IMR-90 (cell line): Measurements from ENCODE around the gene KRTAP4-12. TPM values are rescaled to one million over a fixed set of nuclear protein-coding genes. Genes with fewer than 3 reads are reported as not detected.
A peak's percentile ranks its signal among the peaks of the same experiment; 100 is the strongest.
"Not testable (repeated sequence)": the region's sequence is repeated elsewhere in the genome, so short reads cannot be mapped to it uniquely, and the experiment has no call there.

Experiments
- ATAC-seq: fragments of 200-7000 bp; cut with Tn5 transposase; 2 replicates; pipeline ENCODE4 v1.9.1; 2020; ENCODE audit warnings: low read depth, mild to moderate bottlenecking, moderate library complexity
- BruUV-seq: library from RNA; stranded (reverse); fragments of 400-500 nt; replicated peaks from 2 replicates; lab custom pipeline; 2021; lab: Mats Ljungman, UMichigan
- CTCF ChIA-PET: fragments of 300-600 bp; formaldehyde crosslinking; extraction: SDS; loops from one replicate; lab custom pipeline; 2021; ENCODE audit warnings: antibody characterized with exemption; lab: Yijun Ruan, JAX
- POLR2A ChIA-PET: fragments of 300-600 bp; sonication (Branson Sonifier 250); formaldehyde crosslinking; loops from one replicate; lab custom pipeline; 2022; ENCODE audit warnings: antibody characterized with exemption; ENCODE audit not compliant: unreplicated experiment; lab: Charles Lee
- DNase-seq: peaks from one replicate; pipeline ENCODE4 v3.0.0; 2013
- H2AFZ ChIP-seq: replicated peaks from 2 replicates; pipeline ENCODE3; 2013; ENCODE audit warnings: low read length, mild to moderate bottlenecking; ENCODE audit not compliant: poor library complexity
- H2AK5ac ChIP-seq: 2 replicates; pipeline ENCODE4 v1.6.1; 2013; ENCODE audit warnings: low read depth, low read length, inconsistent platforms
- H2AK9ac ChIP-seq: replicated peaks from 2 replicates; pipeline ENCODE3; 2013; ENCODE audit warnings: mild to moderate bottlenecking, low read depth, low read length, moderate library complexity; ENCODE audit not compliant: poor library complexity
- H2BK120ac ChIP-seq: 2 replicates; pipeline ENCODE4 v1.6.1; 2013; ENCODE audit warnings: low read depth, low read length, inconsistent platforms
- H2BK15ac ChIP-seq: 3 replicates; pipeline ENCODE4 v1.6.1; 2013; ENCODE audit warnings: low read depth, low read length, inconsistent platforms
- H2BK20ac ChIP-seq: 2 replicates; pipeline ENCODE4 v1.6.1; 2013; ENCODE audit warnings: low read depth, mild to moderate bottlenecking, inconsistent platforms, low read length, moderate library complexity
- H2BK5ac ChIP-seq: 2 replicates; pipeline ENCODE4 v1.6.1; 2013; ENCODE audit warnings: mild to moderate bottlenecking, low read depth, low read length, inconsistent platforms; ENCODE audit not compliant: poor library complexity, severe bottlenecking
- H3K14ac ChIP-seq: replicated peaks from 2 replicates; pipeline ENCODE4 v1.6.1; 2013; ENCODE audit warnings: low read depth, low read length, inconsistent platforms
- H3K18ac ChIP-seq: 2 replicates; pipeline ENCODE4 v1.6.1; 2013; ENCODE audit warnings: low read depth, low read length, control low read depth
- H3K23ac ChIP-seq: 2 replicates; pipeline ENCODE4 v1.6.1; 2013; ENCODE audit warnings: low read depth, low read length, inconsistent platforms
- H3K27ac ChIP-seq: 2 replicates; pipeline ENCODE4 v1.5.1; 2013; ENCODE audit warnings: mild to moderate bottlenecking, control low read depth, low read length; ENCODE audit not compliant: insufficient read depth
- H3K27me3 ChIP-seq: 2 replicates; pipeline ENCODE4 v1.6.1; 2013; ENCODE audit warnings: low read length; ENCODE audit not compliant: control insufficient read depth, insufficient read depth
- H3K36me3 ChIP-seq: 2 replicates; pipeline ENCODE4 v1.6.1; 2013; ENCODE audit warnings: low read length, mixed read lengths; ENCODE audit not compliant: control insufficient read depth, insufficient read depth
- H3K4ac ChIP-seq: 2 replicates; pipeline ENCODE4 v1.6.1; 2013; ENCODE audit warnings: low read depth, low read length, inconsistent platforms
- H3K4me1 ChIP-seq: 2 replicates; pipeline ENCODE4 v1.6.1; 2013; ENCODE audit warnings: low read length, mixed read lengths; ENCODE audit not compliant: control insufficient read depth, insufficient read depth
- H3K4me2 ChIP-seq: 2 replicates; pipeline ENCODE4 v1.6.1; 2013; ENCODE audit warnings: low read depth, mild to moderate bottlenecking, control low read depth, low read length, moderate library complexity
- H3K4me3 ChIP-seq: 2 replicates; pipeline ENCODE4 v1.5.1; 2013; ENCODE audit warnings: low read depth, mild to moderate bottlenecking, control low read depth, low read length, moderate library complexity; ENCODE audit not compliant: insufficient read depth
- H3K56ac ChIP-seq: 2 replicates; pipeline ENCODE4 v1.6.1; 2013; ENCODE audit warnings: low read length, inconsistent platforms; ENCODE audit not compliant: insufficient read depth; ENCODE audit errors: extremely low read depth
- H3K79me1 ChIP-seq, 2 experiments: 2 replicates each; pipeline ENCODE4 v1.6.1; 2013; ENCODE audit warnings: low read length in 2 of 2, inconsistent platforms in 1 of 2, low read depth in 1 of 2
- H3K9ac ChIP-seq: 2 replicates; pipeline ENCODE4 v1.6.1; 2013; ENCODE audit warnings: low read depth, low read length, control low read depth
- H3K9me1 ChIP-seq: 2 replicates; pipeline ENCODE4 v1.6.1; 2013; ENCODE audit warnings: low read length, inconsistent platforms; ENCODE audit not compliant: insufficient read depth
- H3K9me3 ChIP-seq: 2 replicates; pipeline ENCODE4 v1.6.1; 2013; ENCODE audit warnings: low read length; ENCODE audit not compliant: control insufficient read depth, insufficient read depth
- H4K20me1 ChIP-seq: 2 replicates; pipeline ENCODE4 v1.6.1; 2013; ENCODE audit warnings: low read length, inconsistent platforms; ENCODE audit not compliant: insufficient read depth
- H4K5ac ChIP-seq: 2 replicates; pipeline ENCODE4 v1.6.1; 2013; ENCODE audit warnings: mild to moderate bottlenecking, low read depth, low read length, control low read depth
- H4K8ac ChIP-seq, 2 experiments: 2 replicates each; pipeline ENCODE4 v1.6.1; 2013; ENCODE audit warnings: low read depth in 2 of 2, low read length in 2 of 2, control low read depth in 1 of 2, inconsistent platforms in 1 of 2
- H4K91ac ChIP-seq: 2 replicates; pipeline ENCODE4 v1.6.1; 2013; ENCODE audit warnings: low read depth, low read length, inconsistent platforms; ENCODE audit not compliant: insufficient read depth
- WGBS, 2 experiments: methylation state at CpG; one replicate each; pipeline versions ENCODE4 v1.1.5 to v1.1.7; 2013; ENCODE audit warnings: missing lambda C conversion rate in 2 of 2; ENCODE audit not compliant: insufficient read length in 1 of 2; ENCODE audit errors: extremely low coverage in 2 of 2; 5-methylcytosine and 5-hydroxymethylcytosine counted together
- dilution Hi-C: fragments of 300-500 bp; cut with HindIII; formaldehyde crosslinking; loops from one replicate; pipeline ENCODE4 v1.14.3; 2018; ENCODE audit warnings: low sequenced_read_pairs; ENCODE audit not compliant: unreplicated experiment
- in situ Hi-C: fragments of 300-500 bp; cut with MboI; formaldehyde crosslinking; loops from 3 replicates; pipeline ENCODE4 v1.14.3; 2019; ENCODE audit warnings: low sequenced_read_pairs, inconsistent platforms, mixed read lengths
- intact Hi-C: fragments of 100-400 bp; cut with micrococcal nuclease; formaldehyde crosslinking; loops from 2 replicates; pipeline ENCODE4 v1.10.0; 2022
- polyA plus RNA-seq, 3 experiments: library from polyadenylated mRNA; depleted of rRNA; stranded (reverse); fragments of >200 nt; gene quantifications; 2 replicates each; pipeline ENCODE4 v1.2.3, GENCODE V29; 2012; ENCODE audit warnings: low replicate concordance in 1 of 3
- total RNA-seq: library from RNA; depleted of rRNA; stranded (reverse); fragments of >200 nt; gene quantifications from 2 replicates; pipeline ENCODE4 v1.2.3, GENCODE V29; 2012

The KRTAP4-12 gene
- total and polyA plus RNA-seq, 2 of the 4 experiments (the other 2 are of a cell fraction): 0.18 to 1.1 TPM

DNA sequence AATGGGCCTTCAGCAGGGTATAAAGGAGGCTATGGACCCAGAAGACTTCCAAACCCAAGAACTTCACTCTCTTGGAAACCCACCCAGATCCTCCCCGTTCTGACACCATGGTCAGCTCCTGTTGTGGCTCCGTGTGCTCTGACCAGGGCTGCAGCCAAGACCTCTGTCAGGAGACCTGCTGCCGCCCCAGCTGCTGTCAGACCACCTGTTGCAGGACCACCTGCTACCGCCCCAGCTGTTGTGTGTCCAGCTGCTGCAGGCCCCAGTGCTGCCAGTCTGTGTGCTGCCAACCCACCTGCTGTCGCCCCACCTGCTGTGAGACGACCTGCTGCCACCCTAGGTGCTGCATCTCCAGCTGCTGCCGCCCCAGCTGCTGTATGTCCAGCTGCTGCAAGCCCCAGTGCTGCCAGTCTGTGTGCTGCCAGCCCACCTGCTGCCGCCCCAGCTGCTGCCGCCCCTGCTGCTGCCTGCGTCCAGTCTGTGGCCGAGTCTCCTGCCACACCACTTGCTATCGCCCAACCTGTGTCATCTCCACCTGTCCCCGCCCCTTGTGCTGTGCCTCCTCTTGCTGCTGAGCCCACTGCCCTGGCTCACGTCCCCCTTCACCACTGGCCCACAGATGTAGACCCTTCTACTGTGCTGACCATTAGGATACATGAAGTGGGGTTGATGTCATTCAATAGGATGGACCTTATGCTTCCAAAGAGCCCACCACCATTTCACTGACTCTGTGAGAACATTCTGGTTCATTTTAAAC lies 39.7 kb downstream of the KRTAP4-12 start, which contains the start of gene KRTAP4-7:
KRTAP4-7 (plus strand) TSS at position 51 of the 757 bp plus-strand sequence; CDS start at position 108, 57 bp downstream.
- ATAC-seq, H4K20me1 ChIP-seq, intact Hi-C loops, H3K4me1 ChIP-seq, H3K27ac ChIP-seq, H3K4me3 ChIP-seq, H3K36me3 ChIP-seq, dilution Hi-C loops, H2AFZ ChIP-seq, H3K9me1 ChIP-seq, H2AK9ac ChIP-seq, DNase-seq, POLR2A ChIA-PET, H3K27me3 ChIP-seq, H3K9ac ChIP-seq, in situ Hi-C loops, BruUV-seq, H3K9me3 ChIP-seq, H3K79me1 ChIP-seq: not testable (repeated sequence)
- Histone ChIP-seq H4K8ac (peak within 1 kb of the TSS; percentile 74 to 79), H4K5ac (peak within 1 kb of the TSS; percentile 42; the same call in 1 of the 2 replicates), H4K91ac (peak within 1 kb of the TSS; percentile 89), H3K4me2 (peak within 1 kb of the TSS; percentile 59; the same call in 1 of the 2 replicates), H2BK15ac (peak within 1 kb of the TSS; percentile 90; the same call in 2 of the 3 replicates), H3K14ac (peak within 1 kb of the TSS; percentile 72), H3K4ac (peak within 1 kb of the TSS; percentile 88), H3K23ac (peak within 1 kb of the TSS; percentile 45; the same call in 1 of the 2 replicates), H2BK120ac (peak within 1 kb of the TSS; percentile 93), H2BK20ac (peak within 1 kb of the TSS; percentile 85), H2BK5ac (peak within 1 kb of the TSS; percentile 95), H3K18ac (peak within 1 kb of the TSS; percentile 69; the same call in 1 of the 2 replicates), H3K56ac (peak within 1 kb of the TSS; percentile 11; the same call in 1 of the 2 replicates), H2AK5ac (peak within 1 kb of the TSS; percentile 96)
- CTCF ChIA-PET: interaction anchor here (0.6 kb wide), 1 partner anchor 10 kb away, joined by 4 read pairs; no protein-coding TSS in a partner anchor
- WGBS, 2 experiments: 60% methylated on average over 1 of the region's 14 CpGs; no CpG with 5 or more reads in 1 of the 2 experiments

DNA sequence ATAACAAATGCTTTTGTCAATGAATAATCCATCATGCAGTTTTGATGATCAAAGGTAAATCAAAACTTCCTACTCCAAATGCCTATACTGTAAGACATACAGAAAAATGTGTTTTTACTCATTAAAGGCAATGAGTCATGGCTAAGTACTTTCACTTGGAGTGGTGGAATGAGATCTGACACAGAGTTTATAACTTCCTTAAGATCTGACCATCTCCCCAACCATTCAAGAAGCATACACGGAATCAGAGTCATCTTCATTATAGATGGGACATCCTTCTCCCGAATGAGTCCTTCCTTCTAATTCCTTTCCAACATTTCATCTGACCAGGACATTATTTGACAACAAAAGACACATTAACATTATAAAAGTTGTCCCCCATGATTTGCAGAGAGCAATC lies 40.6 kb downstream of the KRTAP4-12 start:
- H4K5ac ChIP-seq: peak overlapping the region; percentile 42; the same call in 1 of the 2 replicates
- peak overlapping the region; percentile 95 for H2BK5ac ChIP-seq
- peak overlapping the region; percentile 45; the same call in 1 of the 2 replicates for H3K23ac ChIP-seq
- H3K4me2 ChIP-seq: peak overlapping the region; percentile 59; the same call in 1 of the 2 replicates
- H3K27me3 ChIP-seq, H2AK9ac ChIP-seq, H3K4me3 ChIP-seq, H2AK5ac ChIP-seq, H2BK15ac ChIP-seq, H3K9me1 ChIP-seq, BruUV-seq, intact Hi-C loops, H3K27ac ChIP-seq, H3K9ac ChIP-seq, CTCF ChIA-PET, dilution Hi-C loops, POLR2A ChIA-PET, H3K56ac ChIP-seq, H3K9me3 ChIP-seq, H3K79me1 ChIP-seq, in situ Hi-C loops, H3K4me1 ChIP-seq, H3K36me3 ChIP-seq, H2AFZ ChIP-seq, H4K20me1 ChIP-seq: not testable (repeated sequence)
- peak; percentile 41 for DNase-seq
- H4K8ac ChIP-seq: peak overlapping the region; percentile 74 to 79; a peak in 3 of 4 replicates
- WGBS, 2 experiments: no CpG with 5 or more reads among the region's 2 CpGs
- peak overlapping the region; percentile 77 for H2BK20ac ChIP-seq
- peak overlapping the region; percentile 69; the same call in 1 of the 2 replicates for H3K18ac ChIP-seq
- peak overlapping the region; percentile 50; the same call in 1 of the 2 replicates for H3K4ac ChIP-seq
- 0 out of 2 replicates have a peak overlapping the region, but pooled peaks have one; percentile 37 for H3K14ac ChIP-seq
- H2BK120ac ChIP-seq: peak overlapping the region; percentile 76; the same call in 1 of the 2 replicates
- ATAC-seq: peak; percentile 91
- H4K91ac ChIP-seq: peak overlapping the region; percentile 89
